DMS114 treated with DMSO at 0.1 percent for 48 hours (cell line): ENCODE results near the gene ZNF576.
"Not testable (repeated sequence)": the region's sequence is repeated elsewhere in the genome, so short reads cannot be mapped to it uniquely, and the experiment has no call there.

Source experiments
- DNase-seq: peaks from one replicate; lab custom pipeline; 2025; ENCODE audit not compliant: unreplicated experiment; lab: John Stamatoyannopoulos, UW

The ZNF576 gene

DNA sequence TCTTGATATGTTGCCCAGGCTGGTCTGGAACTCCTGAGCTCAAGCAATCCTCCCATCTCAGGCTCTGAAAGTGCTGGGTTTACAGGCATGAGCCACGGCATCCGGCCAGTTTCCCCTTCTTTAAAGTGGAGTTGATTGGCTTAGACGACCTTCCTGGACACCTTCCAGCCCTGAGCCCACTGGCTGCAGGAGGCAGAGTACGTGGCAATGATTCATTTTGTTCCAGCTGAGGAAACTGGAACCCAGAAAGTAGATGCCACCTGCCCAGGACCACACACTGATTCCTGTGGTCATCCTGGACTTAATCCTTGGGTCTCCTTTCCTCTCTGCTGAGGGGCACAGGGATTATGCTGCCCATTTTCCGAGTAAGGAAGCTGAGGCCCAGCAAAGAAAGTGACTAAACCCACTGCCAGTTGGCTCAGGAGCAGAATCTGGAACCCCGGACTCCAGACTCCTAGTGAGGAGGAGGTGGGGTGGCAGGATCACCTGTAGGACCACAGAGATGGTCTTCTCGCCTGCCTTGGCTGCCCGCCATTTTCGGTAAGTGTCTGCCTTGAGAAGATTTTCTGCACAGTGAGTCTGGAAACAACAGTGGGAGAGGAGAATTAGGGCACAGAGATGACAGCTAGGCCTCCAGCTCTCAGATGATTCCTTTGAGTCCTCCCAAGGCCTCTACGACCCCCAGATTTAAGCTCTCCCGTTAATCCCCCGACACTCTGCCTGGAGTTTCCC is 21.8 kb upstream of the ZNF576 start:
- DNase-seq = no peak

GRCh38 chr19:43575156-43575950 is 21.0 kb upstream of the ZNF576 start, which contains the start of the genes PINLYP and XRCC1:
Gene PINLYP (plus strand): TSS chr19:43575801. CDS start chr19:43577192, 1,391 bp downstream.
Gene XRCC1 (minus strand): TSS chr19:43575527. CDS start chr19:43575458, 69 bp downstream.
- DNase-seq = peak; percentile 95

DNA sequence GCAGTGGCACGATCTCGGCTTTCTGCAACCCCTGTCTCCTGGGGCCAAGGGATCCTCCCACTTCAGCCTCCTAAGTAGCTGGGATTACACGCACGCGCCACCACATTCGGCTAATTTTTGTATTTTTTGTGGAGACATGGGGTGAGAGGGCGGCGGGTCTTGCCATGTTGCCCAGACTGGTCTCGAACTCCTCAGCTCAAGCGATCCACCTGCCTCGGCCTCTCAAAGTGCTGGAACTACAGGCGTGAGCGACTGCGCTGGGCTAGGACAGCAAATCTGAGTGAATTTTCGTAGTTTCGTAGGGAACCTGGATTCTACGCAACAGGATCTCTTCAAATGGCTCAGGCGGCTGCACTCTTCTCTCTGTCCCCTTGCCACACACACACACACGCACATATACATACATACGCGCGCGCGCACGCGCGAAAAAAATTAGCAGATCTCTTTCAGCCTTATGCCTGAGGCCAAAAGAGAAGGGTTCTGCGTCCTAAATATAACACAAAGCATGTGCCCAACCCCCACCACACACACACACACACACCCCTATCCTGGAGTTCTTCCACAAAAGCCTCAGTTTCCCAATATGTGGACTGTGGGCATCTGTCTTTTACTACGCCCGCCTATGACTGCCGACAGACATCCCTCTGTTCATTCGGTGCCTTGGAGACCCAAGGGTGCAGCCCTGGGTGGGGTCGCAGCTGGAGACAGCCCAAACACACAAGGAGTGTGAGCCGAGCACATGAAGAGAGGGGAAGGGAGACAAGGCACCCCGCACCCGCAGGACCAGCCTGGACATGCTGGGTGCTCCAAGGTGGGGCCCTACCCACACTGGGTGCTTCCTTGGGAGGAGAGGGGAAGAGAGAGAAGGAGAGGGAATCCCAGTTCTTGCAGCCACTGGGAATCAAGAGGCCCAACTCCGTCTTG is 20.2 kb upstream of the ZNF576 start:
- DNase-seq = no peak

- DNase-seq = no peak
These were observed 17.6 kb upstream of the ZNF576 start for GRCh38 chr19:43578787-43579186.

- DNase-seq = no peak
These were observed 14.9 kb upstream of the ZNF576 start for GRCh38 chr19:43581467-43581866.

DNA sequence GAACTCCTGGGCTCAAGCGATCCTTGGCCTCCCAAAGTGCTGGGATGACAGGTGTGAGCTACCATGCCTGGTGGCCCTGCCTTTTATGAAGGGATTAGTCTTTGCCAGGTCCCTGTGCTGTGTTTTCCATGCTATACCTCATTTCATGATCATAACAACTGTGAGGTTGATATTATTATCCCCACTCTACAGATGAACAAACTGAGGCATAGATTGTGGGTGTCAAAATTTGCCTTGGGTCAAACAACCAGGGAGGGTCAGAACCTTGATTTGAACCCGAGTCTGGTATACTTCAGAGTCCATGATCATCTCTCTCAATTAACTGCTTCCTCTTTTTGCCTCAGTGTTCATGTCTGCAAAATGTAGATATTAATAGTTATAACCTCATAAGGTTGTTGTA is 13.9 kb upstream of the ZNF576 start:
- no peak for DNase-seq

DNA sequence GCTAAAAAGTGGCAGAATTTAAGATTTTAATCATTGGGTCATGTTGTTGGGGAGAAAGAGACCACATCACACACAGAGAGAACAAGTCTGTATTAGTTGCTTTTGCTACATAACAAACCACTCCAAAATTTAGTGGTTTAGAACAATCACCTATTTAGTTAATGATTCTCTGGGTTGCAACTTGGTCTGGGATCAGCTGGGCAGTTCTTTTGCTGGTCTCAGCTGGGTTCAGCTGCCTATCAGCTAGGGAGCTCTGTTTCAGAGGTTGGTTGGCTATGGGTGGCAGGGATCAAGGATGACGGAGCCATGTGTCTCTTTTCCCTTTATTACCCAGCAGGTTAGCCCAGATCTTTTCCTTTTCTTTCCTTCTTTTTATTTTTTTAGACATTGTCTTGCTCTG is 11.9 kb upstream of the ZNF576 start:
- DNase-seq = no peak

- DNase-seq = no peak
These were observed 10.0 kb upstream of the ZNF576 start for GRCh38 chr19:43586346-43586745.

- DNase-seq = not testable (repeated sequence)
These were observed 9.4 kb upstream of the ZNF576 start for GRCh38 chr19:43587029-43587428.

- no peak for DNase-seq
These were observed 7.1 kb upstream of the ZNF576 start for GRCh38 chr19:43589277-43589676.

DNA sequence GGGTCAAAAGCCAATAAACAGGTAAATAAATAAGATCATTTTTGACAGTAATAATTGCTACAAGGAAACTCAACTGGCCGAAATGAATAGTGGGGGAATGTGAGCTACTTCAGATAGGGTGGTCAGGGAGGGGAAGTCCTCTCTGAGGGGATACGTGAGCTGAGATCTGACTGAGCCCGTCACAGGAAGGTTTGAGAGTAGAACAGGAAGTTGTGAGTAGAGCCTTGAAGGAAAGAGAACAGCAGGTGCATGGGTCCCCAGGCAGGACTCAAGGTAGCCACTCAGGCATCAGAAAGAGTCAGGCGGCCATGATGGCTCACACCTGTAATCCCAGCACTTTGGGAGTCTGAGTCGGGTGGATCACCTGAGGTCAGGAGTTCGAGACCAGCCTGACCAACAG is 6.7 kb upstream of the ZNF576 start:
- DNase-seq = no peak

DNA sequence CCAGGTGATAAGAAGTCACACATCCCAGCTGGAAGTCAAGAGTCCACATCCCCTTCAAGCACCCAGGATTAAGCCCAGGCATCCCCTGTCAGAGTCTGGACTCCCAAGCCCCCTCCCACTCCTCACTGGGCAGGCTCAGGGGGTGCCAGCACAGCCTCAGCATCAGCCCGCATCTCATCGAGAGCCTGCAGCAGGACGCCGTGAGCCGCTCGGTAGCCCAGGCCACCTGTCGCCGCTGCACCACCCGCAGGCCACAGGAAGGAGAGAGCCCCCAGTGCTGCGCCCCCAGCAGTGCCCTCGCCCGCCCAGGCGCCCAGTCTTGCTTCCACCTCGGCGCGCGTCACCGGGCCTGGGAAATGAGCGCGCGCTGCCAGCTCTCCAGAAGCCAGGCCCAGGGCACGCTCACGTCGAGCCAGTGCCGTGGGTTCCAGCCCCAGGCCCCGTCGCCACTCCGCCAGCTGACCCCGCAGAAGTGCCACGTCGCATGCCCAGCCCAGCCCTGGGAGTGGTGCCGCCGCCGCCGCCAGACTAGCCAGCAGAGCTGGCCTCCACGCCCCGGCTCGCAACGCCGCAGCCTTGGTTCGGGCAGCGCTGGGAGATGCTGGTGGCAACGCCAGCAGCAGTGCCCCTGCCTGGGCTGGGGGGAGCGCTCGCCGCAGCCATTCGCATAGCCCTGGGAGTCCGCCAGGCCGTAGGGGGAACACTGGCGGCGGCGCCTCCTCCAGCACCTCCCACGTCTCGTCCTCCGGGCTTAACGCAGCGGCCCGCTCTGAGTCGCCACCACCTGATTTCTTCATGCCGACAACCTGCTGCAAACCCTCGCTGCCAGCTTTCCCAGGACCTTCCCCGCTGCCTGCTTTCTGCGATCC is 4.3 kb upstream of the ZNF576 start:
- no peak for DNase-seq

DNA sequence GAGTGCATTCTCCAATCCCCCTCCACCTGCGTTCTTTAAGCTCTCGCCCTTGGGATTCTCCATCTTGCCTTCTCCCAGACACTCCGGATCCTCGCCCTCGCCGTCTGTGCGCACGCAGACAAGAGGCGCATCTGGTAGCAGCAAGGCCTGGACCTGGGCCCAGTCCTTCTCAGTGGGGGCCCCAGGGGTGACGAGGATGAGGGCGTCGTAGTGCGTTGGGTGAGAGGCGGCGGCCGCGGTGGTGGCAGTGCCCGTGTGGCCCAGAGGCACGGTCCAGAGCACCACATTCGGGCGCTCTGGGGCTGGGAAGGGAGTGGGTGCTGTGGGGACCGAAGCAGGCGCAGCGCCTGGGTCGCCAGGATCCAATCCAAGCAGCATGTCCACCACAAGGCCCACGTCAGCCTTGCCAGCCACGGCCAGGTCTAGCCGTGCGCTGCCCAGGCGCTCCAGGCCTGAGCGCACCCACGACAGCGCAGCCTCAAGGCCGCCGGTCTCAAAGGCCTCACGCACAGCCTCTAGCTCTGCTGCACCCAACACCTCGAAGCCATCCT is 3.5 kb upstream of the ZNF576 start:
- no peak for DNase-seq

GRCh38 chr19:43594081-43594697 is 2.2 kb upstream of the ZNF576 start:
- no peak for DNase-seq

GRCh38 chr19:43594710-43595604 is 1.4 kb upstream of the ZNF576 start:
- peak; percentile 10 for DNase-seq

GRCh38 chr19:43595605-43595998 is 793 bp upstream of the ZNF576 start:
- no peak for DNase-seq

- no peak for DNase-seq
These were observed 557 bp downstream of the ZNF576 start for GRCh38 chr19:43596842-43597461.

GRCh38 chr19:43597876-43598275 is 1.5 kb downstream of the ZNF576 start:
- DNase-seq = no peak
